CD4-positive, alpha-beta T cell treated with Interleukin-15 for 1 hour (primary cell): ENCODE results near the gene PGF.
A peak's percentile ranks its signal among the peaks of the same experiment; 100 is the strongest.
"Not testable (repeated sequence)": the region's sequence is repeated elsewhere in the genome, so short reads cannot be mapped to it uniquely, and the experiment has no call there.

Source experiments
- DNase-seq: peaks from one replicate; pipeline ENCODE4 v3.0.0-alpha.2; 2020

PGF gene

DNA sequence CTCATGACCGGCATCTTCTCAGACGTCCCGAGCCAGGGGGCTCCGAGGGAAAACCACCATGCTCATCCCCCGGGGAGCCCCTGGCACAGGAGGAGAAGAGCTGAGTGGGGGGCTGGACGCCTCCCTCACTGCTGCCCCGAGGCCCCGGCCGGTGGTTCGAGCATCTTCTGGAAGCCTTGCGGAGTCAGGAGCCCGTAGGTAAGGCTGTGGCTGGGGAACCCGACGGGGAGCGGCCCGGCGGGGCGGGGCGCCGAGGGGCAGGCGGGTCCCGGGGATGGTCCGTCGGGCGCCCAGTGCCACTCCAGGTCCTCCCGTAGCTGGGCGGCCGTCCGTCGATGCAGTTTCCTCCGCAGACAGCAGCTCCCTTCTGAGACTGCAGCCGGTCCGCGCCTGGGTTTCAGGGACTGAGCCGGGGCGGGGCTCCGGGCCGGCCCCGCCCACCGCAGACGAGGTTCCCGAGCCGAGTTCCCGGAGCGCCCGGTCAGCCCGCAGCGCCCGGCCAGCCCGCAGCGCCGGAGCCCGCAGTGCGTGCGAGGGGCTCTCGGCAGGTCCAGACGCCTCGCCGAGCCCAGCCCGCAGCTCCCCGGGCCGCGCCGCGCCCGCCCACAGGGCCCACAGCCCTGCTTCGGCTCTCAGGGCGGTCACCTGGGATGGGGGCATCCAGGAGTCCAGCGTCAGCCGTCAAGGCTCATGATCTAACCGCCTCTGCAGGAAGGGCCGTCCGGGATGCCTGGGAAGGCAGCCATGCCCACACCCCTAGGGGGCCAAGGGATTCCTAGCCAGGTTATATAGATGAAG, at the start of gene PGF:
Gene PGF (minus strand): TSS at position 369 of the 798 bp plus-strand sequence. CDS start 355 bp downstream, at position 14.
- peak; percentile 40 for DNase-seq

DNA sequence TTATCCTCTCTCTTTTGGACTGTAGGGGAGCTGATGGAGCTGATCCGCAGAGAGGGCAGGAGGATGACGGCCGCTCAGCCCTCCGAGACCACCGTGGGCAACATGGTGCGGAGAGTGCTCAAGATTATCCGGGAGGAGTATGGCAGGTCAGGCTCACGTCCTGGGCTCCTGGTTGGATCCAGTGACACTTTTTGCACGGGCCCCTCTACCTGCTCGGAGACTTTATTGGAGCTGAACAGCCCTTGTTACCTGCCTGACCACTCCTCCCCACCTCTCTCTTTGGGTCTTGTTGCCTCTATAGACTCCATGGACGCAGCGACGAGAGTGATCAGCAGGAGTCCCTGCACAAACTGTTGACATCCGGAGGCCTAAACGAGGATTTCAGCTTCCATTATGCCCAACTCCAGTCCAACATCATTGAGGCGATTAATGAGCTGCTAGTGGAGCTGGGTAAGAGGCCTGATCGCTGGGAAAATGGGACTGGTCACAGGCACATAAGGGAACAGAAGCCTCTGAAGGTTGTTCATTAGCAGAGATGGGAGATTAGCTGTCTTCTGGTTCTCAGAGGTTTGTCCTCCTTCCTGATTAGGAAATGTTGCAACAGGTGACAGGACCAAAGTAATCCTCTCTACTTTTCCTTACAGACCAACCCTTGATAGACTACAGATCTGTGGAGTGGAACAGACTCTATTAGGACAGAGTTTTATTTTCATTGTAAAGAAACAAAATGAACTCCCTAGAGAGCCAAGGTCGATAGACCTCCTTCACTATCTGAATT, 48.0 kb upstream of the PGF start:
- no peak for DNase-seq

DNA sequence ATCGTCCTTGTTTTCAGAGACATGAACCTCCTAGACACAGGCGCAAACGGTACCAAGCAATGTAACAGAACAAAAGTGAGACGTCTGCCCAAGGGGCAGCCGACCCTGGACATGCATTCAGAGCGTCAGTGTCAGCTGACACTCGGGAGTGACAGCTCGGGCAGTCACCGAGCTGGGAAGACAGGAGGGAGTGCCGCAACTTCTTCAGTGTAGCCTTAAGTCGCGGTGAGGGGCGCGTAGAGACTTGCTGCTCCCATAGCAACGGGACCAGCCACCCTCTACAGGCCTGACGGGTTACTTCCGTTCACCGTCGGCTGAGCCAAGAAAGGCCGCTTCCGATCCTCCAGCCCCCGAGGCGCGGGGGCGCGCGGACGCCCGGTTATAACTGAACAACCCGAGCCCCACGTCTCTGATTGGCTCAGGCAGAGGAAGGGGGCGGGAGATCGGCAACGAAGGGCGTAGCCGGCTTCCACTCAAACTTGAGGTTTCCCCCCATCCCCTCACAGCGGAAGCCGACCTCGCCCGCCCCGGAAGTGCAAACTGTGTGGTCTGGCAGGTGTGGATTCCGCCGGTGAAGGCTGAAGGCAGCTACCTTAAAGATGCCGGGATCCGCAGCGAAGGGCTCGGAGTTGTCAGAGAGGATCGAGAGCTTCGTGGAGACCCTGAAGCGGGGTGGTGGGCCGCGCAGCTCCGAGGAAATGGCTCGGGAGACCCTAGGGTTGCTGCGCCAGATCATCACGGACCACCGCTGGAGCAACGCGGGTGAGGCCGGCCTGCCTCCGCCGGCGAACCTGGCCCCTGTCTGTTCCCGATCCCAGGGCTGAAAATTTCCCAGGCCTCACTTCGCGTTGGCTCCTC, 47.2 kb upstream of the PGF start, which contains the start of gene EIF2B2:
Gene EIF2B2 (plus strand): TSS at position 530 of the 858 bp plus-strand sequence. CDS start 70 bp downstream, at position 600.
- DNase-seq: peak; percentile 99

DNA sequence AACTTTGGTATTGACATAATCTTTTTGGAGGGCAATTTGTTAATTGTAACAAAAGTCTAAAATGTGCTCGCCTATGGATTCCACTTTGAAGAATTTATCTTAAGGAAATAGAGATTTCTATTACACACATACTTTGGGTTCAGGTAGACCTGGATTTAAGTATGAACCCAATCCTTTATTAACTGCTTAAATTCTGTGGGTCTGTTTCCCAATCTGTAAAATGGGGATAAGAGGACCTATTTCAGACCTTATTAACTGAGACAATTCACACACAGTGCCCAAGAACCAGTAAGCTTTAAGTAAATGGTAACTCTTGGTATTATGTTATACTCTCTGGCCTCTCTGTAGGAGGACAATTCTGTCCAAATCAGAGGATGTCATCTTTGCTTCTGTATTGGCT, 46.5 kb upstream of the PGF start:
- no peak for DNase-seq

DNA sequence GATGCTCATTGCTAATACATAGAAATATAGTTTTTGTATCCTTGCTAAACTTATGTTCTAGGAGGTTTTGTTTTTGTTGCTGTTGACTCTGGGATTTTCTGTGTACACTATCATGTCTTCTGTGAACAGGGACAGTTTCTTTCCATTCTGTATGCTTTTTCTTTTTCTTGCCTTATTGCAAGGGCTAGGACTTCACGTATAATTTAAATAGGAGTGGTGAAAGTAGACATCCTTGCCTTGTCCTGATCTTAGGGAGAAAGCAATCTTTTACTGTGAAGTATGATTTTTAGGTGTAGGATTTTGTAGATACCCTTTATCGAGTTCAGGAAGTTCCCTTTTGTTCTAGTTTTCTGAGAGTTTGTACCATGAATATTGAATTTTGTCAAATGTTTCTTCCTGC, 45.9 kb upstream of the PGF start:
- no peak for DNase-seq

DNA sequence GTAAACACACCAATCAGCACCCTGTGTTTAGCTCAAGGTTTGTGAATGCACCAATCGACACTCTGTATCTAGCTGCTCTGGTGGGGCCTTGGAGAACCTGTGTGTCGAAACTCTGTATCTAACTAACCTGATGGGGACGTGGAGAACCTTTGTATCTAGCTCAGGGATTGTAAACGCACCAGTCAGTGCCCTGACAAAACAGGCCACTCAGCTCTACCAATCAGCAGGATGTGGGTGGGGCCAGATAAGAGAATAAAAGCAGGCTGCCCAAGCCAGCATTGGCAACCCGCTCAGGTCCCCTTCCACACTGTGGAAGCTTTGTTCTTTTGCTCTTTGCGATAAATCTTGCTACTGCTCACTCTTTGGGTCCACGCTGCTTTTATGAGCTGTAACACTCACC, 40.4 kb upstream of the PGF start:
- DNase-seq: not testable (repeated sequence)

DNA sequence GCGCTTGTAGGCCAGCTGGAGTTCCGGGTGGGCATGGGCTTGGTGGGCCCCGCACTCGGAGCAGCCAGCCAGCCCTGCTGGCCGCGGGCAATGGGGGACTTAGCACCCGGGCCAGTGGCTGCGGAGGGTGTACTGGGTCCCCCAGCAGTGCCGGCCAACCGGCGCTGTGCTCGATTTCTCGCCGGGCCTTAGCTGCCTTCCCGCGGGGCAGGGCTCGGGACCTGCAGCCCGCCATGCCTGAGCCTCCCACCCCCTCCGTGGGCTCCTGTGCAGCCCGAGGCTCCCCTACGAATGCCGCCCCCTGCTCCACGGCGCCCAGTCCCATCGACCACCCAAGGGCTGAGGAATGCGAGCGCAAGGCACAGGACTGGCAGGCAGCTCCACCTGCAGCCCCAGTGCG, 38.8 kb upstream of the PGF start:
- not testable (repeated sequence) for DNase-seq

DNA sequence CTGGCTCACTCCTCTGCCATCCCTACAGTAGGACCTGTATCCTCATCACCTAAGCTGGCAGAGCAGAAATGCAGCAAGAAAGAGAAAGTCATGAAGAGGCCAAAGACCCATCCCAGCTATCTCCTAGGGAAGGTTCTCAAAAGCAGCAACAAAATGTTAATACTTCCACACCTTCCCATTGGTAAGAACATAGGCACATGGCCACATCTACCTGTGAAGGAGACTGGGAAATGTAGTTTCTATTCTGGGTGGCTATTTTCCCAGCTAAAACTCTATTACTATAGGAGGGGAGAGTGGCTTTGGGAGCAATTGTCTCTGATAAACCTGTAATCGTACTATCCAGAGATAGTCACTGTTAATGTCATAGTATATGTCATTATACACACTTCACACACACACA, 33.6 kb upstream of the PGF start:
- no peak for DNase-seq

DNA sequence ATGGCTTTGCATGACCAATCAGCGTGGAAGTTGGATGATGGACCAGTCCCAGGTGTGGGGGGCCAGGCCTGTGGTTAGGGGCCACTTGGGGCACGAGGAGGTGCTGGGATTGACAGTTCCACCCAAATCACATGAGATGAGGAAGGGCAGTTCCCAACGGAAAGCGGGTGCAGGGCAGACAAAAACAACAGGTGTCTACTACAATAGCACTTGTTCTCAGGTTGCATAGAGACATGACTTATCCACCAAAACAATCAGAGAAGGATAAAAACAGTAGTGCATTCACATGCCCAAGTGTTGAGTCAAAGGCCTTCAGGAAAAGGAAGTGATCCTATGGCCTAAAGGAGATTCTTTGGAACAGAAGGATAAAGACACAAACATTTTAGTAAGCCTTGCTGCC, 32.7 kb upstream of the PGF start:
- no peak for DNase-seq

DNA sequence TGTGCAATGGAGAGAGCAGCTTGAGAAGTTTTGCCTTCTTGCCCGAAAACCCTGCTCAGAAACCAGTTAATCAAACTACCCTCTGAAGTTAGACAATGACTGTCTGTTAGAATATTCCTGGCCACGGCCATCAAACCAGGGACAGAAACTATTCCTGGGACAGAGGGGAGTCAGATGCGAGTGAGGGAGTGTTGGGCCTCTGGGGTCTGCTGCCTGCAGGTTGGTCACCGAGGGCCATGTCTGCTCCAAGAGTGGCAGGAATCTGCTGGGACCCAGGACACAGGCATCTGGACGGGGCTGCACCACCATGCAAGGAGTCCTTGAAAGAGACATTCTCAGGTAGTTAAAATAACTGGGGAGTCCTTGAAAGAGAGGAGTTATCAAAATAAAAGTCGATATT, 30.4 kb upstream of the PGF start:
- no peak for DNase-seq

DNA sequence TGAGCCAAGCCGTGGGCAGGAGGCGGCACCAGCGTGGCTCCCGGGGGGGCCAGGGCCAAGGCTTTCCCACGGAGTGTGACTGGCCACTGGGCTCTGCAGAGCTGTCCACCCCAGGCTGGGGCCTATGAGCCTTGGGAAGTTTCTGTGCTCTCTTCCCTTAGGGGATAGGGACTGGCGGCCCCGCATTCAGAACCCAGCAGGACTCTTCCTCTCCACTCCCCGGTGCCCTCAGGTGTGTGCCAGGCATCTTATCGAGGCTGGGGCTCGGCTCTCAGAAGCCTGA, 29.6 kb upstream of the PGF start:
- DNase-seq: no peak

DNA sequence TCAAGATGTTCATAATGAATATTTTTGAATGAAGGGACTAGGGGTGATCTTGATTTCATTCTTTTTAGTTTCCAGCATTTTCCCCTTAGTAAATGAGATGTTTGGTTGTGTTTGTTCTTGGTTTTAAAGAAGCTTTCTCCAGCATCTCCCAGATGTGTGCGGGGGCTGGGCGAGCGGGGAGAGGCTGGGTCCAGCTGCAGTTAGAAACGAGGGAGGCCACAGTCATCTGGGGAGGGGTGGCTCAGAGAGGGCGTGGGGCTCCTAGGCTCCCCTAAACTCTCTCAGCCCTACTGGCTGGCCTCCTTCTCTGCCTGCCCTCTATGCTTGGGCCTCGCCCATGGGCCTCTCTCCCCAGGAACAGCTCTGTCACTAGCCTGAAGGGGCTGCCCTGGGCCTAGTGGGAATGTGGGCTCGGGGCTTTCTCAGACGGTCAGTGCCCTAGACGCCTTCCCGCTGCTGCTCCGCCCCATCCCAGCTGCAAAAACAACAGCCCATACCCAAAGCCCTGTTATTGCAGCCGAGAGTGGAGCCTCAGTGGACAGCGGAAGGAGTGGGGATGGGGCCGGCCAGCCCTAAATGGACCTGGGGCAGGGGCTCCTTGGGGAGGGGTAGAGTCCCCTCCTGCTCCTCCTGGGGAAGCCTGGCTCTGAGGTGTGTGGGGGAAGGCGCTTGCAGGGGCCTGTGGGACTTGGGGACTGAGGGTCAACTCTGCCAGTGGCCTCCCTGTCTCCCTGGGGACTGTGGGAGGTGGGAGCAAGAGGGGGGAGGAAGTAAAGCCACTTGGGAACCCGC, 29.0 kb upstream of the PGF start:
- no peak for DNase-seq

DNA sequence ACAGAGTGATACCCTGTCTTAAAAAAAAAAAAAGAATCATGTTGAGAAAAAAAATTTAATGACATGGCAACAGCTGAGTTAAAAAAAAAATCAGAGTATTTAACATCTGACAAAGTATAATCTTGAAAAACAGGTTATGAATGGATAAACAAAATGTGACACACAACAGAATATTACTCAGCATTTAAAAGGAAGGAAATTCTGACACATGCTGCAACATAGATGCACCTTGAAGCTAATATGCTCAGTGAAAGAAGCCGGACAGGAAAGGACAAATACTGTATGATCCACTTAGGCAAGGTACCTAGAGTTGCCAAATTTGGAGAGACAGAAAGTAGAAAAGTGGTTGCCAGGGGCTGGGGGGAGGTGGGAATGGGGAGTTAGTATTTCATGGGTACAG, 27.9 kb upstream of the PGF start:
- no peak for DNase-seq

DNA sequence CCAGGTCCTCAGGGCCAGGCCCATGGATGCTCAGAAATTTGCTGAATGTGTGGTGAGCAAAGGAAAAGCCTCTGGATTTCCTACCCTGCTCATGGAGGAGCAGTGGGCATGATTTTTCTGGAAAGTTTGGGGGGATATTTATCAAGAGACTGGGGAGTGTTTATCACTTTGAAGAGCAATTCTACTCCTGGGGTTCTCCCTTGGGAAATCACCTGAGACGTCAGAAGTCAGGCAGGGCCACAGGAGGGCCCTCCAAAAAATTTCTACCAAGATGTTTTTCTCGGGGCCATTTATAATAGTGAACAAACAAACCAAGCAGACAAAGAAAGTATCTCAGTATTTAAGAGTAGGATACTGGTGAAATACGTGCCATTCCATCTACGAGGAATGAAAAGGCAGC, 27.3 kb upstream of the PGF start:
- DNase-seq: no peak

DNA sequence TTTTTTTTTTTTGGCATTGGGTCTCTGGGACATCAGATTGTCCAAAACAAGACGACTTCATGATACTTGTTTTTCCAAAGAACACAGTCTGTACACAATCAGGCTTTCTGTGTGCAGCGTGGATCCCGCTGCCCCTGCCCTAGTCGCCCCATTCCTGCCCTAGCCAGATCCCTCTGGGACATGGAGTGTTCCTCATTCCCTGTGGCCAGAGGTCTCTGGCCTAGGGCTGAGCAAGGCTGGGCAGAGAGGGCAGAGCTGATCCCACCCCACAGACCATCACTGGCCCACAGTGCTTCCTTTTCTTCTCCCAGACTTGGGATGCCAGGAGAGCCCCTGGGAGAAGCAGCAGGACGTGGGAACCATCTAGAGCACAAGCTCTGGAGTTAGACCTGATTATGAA, 26.4 kb upstream of the PGF start:
- DNase-seq: no peak

DNA sequence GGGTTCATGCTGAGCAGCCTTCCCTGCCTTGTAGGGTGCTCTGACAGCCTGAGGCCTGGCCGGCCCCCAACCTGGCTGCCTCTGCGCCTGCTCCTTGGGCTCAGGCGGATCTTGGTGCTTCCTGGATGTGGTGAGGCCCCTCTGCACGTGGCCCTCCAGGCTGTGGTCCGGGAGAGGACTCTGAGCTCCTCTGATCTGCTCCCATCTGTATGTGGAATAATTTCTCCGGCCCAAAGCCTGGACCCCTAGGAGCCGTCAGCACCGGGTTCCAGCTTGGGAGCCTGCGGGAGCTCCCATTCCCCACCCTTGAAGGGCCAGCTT, 26.0 kb upstream of the PGF start:
- no peak for DNase-seq

DNA sequence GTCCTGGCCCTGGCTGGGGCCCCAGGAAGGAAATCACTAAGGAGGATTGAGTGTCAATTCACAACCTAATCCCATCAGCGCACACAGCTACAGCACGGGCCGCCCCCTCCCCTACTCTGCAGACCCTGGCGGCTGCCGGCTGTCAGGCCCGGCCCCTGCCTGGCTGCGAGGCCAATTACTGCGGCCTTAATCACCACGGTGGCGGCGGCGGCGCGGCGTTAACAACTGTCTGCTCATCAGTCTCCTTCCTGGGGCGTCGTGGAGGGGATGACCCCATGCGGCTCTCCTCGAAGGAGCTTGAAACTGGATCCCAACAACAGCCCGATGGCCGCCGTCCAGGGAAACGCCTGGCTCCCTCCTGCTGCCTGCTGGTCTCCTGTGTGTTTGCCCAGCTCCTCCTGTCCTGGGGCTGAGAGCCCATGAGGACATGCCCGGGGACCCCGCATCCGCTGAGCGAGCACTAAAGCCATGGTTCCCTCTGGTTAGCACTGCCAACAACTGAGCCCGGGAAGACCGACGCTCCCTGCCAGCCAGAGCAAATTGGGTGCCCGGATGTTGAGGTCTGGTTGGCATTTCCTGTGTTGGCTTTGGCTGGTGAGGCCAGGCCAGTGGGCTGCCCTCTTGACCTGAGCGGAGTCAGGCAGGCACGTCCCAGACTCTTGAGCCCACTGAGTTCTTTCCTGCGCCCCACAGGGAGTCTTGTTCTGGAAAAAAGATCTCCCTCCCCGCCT, 25.5 kb upstream of the PGF start:
- no peak for DNase-seq

DNA sequence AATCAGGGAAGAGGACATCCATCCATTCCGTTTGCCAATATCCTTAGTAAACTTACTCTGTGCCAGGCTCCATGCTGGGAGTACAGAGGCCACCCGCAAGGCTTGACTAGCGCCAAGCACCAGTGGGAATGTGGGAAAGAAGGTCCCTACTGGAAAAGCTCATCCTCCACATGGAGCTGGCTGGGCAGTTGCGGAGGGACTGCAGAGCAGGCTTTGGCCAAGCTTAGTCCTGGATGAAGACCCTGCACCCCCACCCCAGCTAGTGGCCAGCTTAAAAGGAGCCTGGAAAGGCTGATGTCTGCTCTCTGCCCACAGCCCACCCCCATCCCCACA, 25.0 kb upstream of the PGF start:
- no peak for DNase-seq

DNA sequence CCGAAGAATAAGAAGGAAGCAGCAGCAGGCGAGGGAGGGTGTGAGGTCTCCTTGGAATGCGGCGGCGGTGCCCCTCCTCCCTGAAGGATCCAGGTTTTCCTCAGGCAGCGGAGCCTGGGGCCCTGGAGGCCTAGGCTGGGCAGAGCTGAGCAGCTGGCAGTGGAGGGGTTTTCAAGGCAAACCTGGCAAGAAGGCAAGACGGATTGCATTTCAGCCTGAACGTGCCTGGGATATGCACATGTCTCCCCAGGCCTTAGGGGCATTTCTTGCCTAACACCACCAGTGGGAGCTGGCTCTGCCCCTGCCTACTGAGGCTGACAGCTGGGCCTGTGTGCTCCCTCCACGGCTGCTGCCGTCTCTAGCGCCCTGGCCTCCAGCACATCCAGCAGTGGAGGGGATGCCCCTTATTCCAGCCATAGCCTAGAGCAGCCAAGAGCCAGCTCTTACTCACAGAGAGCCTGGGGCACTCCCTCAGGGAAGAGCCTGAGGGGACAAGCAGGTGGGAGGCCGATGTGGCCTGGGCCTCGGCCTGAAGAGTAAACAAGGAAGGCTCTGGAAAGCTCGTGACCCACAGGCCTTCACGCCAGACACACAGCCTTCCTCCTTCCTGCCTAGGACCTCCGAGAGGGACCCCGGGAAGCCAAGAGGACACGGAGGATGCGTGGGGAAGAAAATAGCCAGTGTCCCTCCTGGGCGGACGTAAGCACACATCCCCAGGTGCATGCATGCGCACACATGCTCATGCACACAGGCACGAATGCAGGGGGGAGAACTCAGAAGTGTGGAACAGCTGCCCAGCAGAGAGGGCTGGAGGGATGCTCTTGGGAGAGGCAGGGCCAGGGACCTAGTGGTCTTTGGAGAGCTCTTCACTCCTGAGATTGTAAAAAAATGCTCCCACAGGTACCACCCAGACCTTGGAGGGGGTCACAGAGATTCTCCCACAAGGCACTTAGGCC, 24.3 kb upstream of the PGF start:
- DNase-seq: no peak

DNA sequence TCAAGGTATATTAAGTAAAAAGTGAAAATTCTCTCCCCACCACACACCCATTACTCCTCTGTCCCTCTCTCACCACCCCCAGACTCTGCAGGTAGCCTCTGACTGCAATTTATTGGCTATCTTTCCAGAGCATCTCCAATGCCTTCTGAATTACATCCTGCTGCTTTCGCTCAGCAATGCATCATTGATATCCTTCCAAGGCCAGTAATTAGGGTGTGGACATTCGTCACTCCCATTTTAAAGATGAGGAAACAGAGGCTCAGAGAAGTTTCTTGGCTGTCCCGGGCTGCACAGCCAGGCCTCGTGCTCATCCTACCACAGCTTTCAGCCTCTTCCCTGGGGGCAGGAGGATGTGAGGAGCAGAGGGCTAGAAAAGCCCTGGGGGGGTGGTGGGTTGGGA, 23.6 kb upstream of the PGF start:
- DNase-seq: no peak

DNA sequence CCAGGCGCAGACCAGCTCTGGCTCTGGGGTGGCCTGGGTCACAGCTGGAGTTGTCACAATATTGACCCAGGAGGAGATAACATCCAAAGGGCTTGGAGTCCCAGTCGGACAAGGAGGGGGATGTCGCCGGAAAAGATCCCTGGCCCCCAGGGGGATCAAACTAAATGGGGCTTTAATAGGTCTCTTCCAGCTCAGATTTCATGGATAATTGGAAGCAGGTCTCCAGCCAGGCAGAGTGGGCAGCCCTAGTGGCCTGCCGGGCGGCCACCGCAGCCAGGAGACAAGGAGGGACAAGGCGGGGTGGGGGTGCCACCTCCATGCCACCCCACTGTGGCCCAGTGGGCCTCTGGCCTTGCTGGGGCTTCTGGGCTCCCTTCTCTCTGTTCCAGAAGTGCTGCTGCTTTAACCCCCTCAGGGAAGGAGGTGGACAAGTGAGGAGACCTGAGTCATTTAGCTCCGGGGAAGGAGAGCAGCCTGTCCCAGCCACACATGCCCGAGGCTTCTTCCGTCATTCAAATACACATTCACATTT, 23.1 kb upstream of the PGF start:
- DNase-seq: no peak
